ENCODE data around the gene TMEM191C.

Gene TMEM191C

GRCh38 chr22:21443057-21443734 is 24.0 kb upstream of the TMEM191C start:
- DNase-seq, result no peak
- Mint-ChIP-seq H3K36me3 (ENCODE audit: low read depth) (no peaks in the 10 kb centered on the region), H3K9me3 (no peaks in the 10 kb centered on the region), H3K4me3 (no peak overlapping the region), H3K27ac (no peak overlapping the region), H3K4me1 (no peaks in the 10 kb centered on the region), H3K27me3 (no peaks in the 10 kb centered on the region)
- ATAC-seq, result no peak

- Mint-ChIP-seq H3K27me3 (no peaks in the 10 kb centered on the region), H3K9me3 (no peaks in the 10 kb centered on the region), H3K36me3 (ENCODE audit: low read depth) (no peaks in the 10 kb centered on the region), H3K27ac (no peak overlapping the region), H3K4me1 (no peaks in the 10 kb centered on the region), H3K4me3 (no peak overlapping the region)
- ATAC-seq (no peak), DNase-seq (no peak)
Observed at GRCh38 chr22:21443735-21444421, 23.3 kb upstream of the TMEM191C start.

- H3K4me3 Mint-ChIP-seq, result no peak overlapping the region
- no peak overlapping the region for H3K27ac Mint-ChIP-seq
- H3K27me3 Mint-ChIP-seq, result no peaks in the 10 kb centered on the region
- no peaks in the 10 kb centered on the region for H3K9me3 Mint-ChIP-seq
- H3K36me3 Mint-ChIP-seq (ENCODE audit: low read depth), result no peaks in the 10 kb centered on the region
- no peaks in the 10 kb centered on the region for H3K4me1 Mint-ChIP-seq
- DNase-seq (no peak), ATAC-seq (no peak)
Observed at GRCh38 chr22:21444701-21445436, 22.3 kb upstream of the TMEM191C start.

- H3K36me3 Mint-ChIP-seq (ENCODE audit: low read depth), result no peaks in the 10 kb centered on the region
- ATAC-seq (no peak), DNase-seq (no peak)
- no peak overlapping the region for H3K27ac Mint-ChIP-seq
- H3K27me3 Mint-ChIP-seq, result no peaks in the 10 kb centered on the region
- H3K9me3 Mint-ChIP-seq, result no peaks in the 10 kb centered on the region
- H3K4me3 Mint-ChIP-seq, result no peak overlapping the region
- no peaks in the 10 kb centered on the region for H3K4me1 Mint-ChIP-seq
Observed at GRCh38 chr22:21445437-21446127, 21.6 kb upstream of the TMEM191C start.

GRCh38 chr22:21446128-21446826 is 20.9 kb upstream of the TMEM191C start:
- ATAC-seq, result no peak
- Mint-ChIP-seq H3K27ac (no peak overlapping the region), H3K4me3 (no peak overlapping the region), H3K4me1 (no peaks in the 10 kb centered on the region), H3K27me3 (no peaks in the 10 kb centered on the region), H3K36me3 (ENCODE audit: low read depth) (no peaks in the 10 kb centered on the region), H3K9me3 (no peaks in the 10 kb centered on the region)
- no peak for DNase-seq

- no peak overlapping the region for H3K4me3 Mint-ChIP-seq
- H3K9me3 Mint-ChIP-seq, result no peaks in the 10 kb centered on the region
- H3K27ac Mint-ChIP-seq, result no peak overlapping the region
- H3K27me3 Mint-ChIP-seq, result no peaks in the 10 kb centered on the region
- DNase-seq, result no peak
- H3K4me1 Mint-ChIP-seq, result no peaks in the 10 kb centered on the region
- no peaks in the 10 kb centered on the region for H3K36me3 Mint-ChIP-seq (ENCODE audit: low read depth)
- ATAC-seq, result no peak
Observed at GRCh38 chr22:21446827-21447690, 20.1 kb upstream of the TMEM191C start.

- Mint-ChIP-seq H3K4me3 (no peak overlapping the region), H3K27ac (no peak overlapping the region), H3K36me3 (ENCODE audit: low read depth) (no peaks in the 10 kb centered on the region), H3K9me3 (no peaks in the 10 kb centered on the region), H3K4me1 (no peaks in the 10 kb centered on the region), H3K27me3 (no peaks in the 10 kb centered on the region)
- ATAC-seq, result no peak
- no peak for DNase-seq
Observed at GRCh38 chr22:21447694-21448402, 19.3 kb upstream of the TMEM191C start.

DNA sequence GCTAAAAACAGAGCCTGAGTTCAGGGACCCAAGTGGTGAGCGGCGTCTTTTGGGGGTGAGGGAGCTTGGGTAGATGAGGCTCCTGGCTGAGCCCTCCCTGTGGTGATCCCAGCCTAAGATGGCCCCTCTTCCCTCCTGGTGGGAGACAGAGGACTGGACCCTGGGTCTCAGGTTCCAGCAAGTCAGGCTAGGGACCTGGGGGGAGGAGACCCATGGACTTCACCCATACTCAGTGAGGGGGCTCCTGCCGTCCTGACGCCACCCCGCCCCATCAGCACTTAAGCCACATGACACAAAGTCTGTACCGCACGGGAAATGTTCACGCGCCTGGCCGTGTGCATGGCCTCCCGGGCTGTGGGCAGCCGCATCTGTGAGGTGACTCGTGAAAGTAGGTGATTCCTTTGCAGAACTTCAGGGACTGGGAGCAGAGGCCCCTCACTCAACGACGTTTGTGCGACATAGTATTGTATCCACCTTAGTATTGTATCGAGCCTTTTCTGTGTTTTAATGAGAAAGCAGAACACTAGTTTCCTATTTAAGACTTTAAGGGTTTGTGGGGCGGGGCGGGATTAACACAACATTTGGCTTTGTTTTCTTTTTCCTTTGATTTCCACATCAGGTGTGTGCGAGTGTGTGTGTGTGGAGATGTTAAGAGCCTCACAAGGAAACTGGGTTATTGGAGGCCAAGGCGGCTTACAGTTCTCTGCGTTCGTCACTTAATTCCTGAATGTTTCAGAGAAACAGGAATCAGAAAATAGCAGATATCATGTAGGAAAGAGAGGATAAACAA is 18.4 kb upstream of the TMEM191C start:
- Mint-ChIP-seq H3K4me3 (no peak overlapping the region), H3K4me1 (no peaks in the 10 kb centered on the region), H3K27me3 (no peaks in the 10 kb centered on the region), H3K27ac (no peak overlapping the region), H3K36me3 (ENCODE audit: low read depth) (no peaks in the 10 kb centered on the region), H3K9me3 (no peaks in the 10 kb centered on the region)
- DNase-seq (no peak), ATAC-seq (no peak)

DNA sequence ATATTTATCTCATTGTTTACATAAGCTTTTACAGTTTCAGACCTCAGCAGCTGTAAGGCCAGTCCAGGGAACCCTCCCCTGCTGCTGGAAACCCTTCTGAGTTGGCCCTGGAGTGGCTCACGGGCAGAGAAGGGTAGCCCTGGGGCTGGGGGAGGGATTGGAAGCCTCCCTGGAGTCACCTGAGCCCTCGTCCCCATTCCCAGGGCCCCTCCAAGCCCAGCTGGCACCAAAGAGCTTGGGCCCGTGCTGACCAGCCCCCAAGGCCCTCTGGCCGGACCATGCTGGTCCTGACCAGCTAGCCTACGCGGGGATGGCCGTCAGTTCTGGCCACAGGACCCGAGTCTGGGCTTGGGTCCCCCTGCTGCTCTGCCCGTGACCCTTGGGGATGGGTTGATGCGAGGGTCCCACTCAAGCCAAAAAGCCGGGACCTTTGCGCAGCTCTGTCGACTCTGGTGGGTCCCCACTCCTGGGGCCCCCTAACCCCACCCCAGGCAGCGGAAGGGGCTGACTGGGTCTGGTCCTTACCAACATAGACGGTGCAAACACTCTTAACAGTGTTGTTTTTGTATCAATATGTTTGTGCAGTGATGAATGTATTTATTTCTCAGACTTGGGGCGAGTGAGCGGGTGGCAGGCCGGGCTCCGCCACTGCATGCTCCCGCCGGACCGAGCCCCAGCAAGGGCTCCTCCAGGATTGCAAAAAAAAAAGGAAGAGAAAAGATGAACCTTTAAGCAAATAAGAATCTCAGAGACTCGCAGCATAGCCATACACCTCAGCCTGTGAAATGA is 17.5 kb upstream of the TMEM191C start:
- ATAC-seq (no peak), DNase-seq (no peak)
- Mint-ChIP-seq H3K9me3 (no peaks in the 10 kb centered on the region), H3K27ac (no peak overlapping the region), H3K4me1 (no peaks in the 10 kb centered on the region), H3K27me3 (no peaks in the 10 kb centered on the region), H3K36me3 (ENCODE audit: low read depth) (no peaks in the 10 kb centered on the region), H3K4me3 (no peak overlapping the region)

GRCh38 chr22:21450320-21450831 is 16.8 kb upstream of the TMEM191C start:
- H3K9me3 Mint-ChIP-seq, result no peaks in the 10 kb centered on the region
- DNase-seq (no peak), ATAC-seq (no peak)
- H3K4me3 Mint-ChIP-seq, result no peak overlapping the region
- no peak overlapping the region for H3K27ac Mint-ChIP-seq
- no peaks in the 10 kb centered on the region for H3K4me1 Mint-ChIP-seq
- no peaks in the 10 kb centered on the region for H3K36me3 Mint-ChIP-seq (ENCODE audit: low read depth)
- H3K27me3 Mint-ChIP-seq, result no peaks in the 10 kb centered on the region

DNA sequence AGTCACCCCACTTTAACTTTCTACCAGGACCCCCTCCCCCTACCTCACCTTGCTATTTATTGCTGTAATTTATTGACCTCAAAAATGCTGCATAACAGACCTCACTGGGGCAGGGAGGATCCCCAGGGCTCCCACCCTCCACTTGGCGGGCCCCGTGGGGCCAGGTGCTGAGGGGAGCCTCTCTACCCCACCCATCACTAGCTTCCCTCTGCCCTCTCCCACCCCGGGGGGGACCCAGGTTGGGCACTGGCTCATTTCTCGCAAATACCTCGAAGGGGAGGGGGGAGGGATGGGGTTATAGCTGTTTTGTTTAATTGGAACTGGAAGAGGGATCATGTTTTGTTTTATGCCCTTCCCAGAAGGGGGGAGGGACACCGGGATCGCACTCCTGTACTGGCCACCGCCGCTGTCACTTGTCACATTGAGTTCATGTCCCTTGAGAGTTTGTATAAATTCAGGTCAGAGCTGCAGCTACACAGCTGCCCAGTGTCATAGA is 16.3 kb upstream of the TMEM191C start:
- no peak for DNase-seq
- no peaks in the 10 kb centered on the region for H3K27me3 Mint-ChIP-seq
- no peaks in the 10 kb centered on the region for H3K4me1 Mint-ChIP-seq
- no peak overlapping the region for H3K27ac Mint-ChIP-seq
- H3K4me3 Mint-ChIP-seq, result no peak overlapping the region
- H3K9me3 Mint-ChIP-seq, result no peaks in the 10 kb centered on the region
- ATAC-seq, result no peak
- H3K36me3 Mint-ChIP-seq (ENCODE audit: low read depth), result no peaks in the 10 kb centered on the region
